ENCODE measurements around the gene ERCC6L2. TPM values are rescaled to one million over a fixed set of nuclear protein-coding genes. Genes with fewer than 3 reads are reported as not detected.

ERCC6L2 gene
- total RNA-seq, 2 experiments from 2014 or later = 33.8 to 34.5 TPM

GRCh38 chr9:95927271-95928004, 51.9 kb downstream of the ERCC6L2 start:
- no peak for DNase-seq
- peaks cover 44% of the 10 kb centered on the region for H3K36me3 Mint-ChIP-seq
- no peak overlapping the region for H3K4me3 Mint-ChIP-seq
- no peaks in the 10 kb centered on the region for H3K9me3 Mint-ChIP-seq
- no peak overlapping the region for H3K27ac Mint-ChIP-seq
- H3K4me1 Mint-ChIP-seq = peaks cover 9% of the 10 kb centered on the region
- no peaks in the 10 kb centered on the region for H3K27me3 Mint-ChIP-seq

GRCh38 chr9:95930277-95930676, 54.8 kb downstream of the ERCC6L2 start:
- Mint-ChIP-seq H3K36me3 (peaks cover 53% of the 10 kb centered on the region), H3K27me3 (no peaks in the 10 kb centered on the region), H3K4me1 (peaks cover 4% of the 10 kb centered on the region), H3K9me3 (no peaks in the 10 kb centered on the region), H3K4me3 (no peak overlapping the region), H3K27ac (no peak overlapping the region)
- DNase-seq = no peak

GRCh38 chr9:95935861-95936578, 60.5 kb downstream of the ERCC6L2 start:
- H3K4me3 Mint-ChIP-seq = no peak overlapping the region
- peak overlapping the region; percentile 25 for H3K27ac Mint-ChIP-seq
- no peak for DNase-seq
- peaks cover 17% of the 10 kb centered on the region for H3K9me3 Mint-ChIP-seq
- H3K27me3 Mint-ChIP-seq = no peaks in the 10 kb centered on the region
- peaks cover 81% of the 10 kb centered on the region for H3K36me3 Mint-ChIP-seq
- no peaks in the 10 kb centered on the region for H3K4me1 Mint-ChIP-seq

DNA sequence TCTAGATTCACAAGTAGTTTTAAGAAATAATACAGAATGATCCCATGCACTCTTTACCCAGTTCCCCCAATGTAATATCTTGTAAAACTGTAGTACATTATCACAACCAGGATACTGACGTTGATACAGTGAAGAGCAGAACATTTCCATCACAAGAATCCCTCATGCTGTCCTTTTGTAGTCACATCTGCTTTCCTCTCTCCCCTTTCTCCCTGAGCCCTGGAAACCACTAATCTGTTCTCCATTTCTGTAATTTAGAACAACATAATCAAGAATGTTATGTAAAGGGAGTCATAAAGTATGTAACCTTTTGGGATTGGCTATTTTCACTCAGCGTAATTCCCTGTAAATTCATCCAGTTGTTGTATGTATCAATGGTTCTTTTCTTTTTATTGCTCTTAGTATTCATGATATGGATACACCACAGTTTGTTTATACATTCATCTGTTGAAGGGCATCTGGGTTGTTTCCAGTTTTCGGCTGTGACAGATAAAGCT, 61.1 kb downstream of the ERCC6L2 start:
- H3K4me3 Mint-ChIP-seq = no peak overlapping the region
- no peaks in the 10 kb centered on the region for H3K27me3 Mint-ChIP-seq
- no peaks in the 10 kb centered on the region for H3K4me1 Mint-ChIP-seq
- peaks cover 79% of the 10 kb centered on the region for H3K36me3 Mint-ChIP-seq
- DNase-seq = no peak
- no peak overlapping the region for H3K27ac Mint-ChIP-seq
- H3K9me3 Mint-ChIP-seq = peaks cover 17% of the 10 kb centered on the region

GRCh38 chr9:95937131-95937530, 61.6 kb downstream of the ERCC6L2 start:
- Mint-ChIP-seq H3K27ac (no peak overlapping the region), H3K4me1 (no peaks in the 10 kb centered on the region), H3K4me3 (no peak overlapping the region), H3K36me3 (peaks cover 81% of the 10 kb centered on the region), H3K27me3 (no peaks in the 10 kb centered on the region), H3K9me3 (peaks cover 17% of the 10 kb centered on the region)
- DNase-seq = no peak

GRCh38 chr9:95938724-95939123, 63.2 kb downstream of the ERCC6L2 start:
- no peaks in the 10 kb centered on the region for H3K4me1 Mint-ChIP-seq
- H3K27me3 Mint-ChIP-seq = no peaks in the 10 kb centered on the region
- no peak overlapping the region for H3K4me3 Mint-ChIP-seq
- H3K27ac Mint-ChIP-seq = no peak overlapping the region
- no peak for DNase-seq
- H3K36me3 Mint-ChIP-seq = peaks cover 85% of the 10 kb centered on the region
- H3K9me3 Mint-ChIP-seq = peaks cover 17% of the 10 kb centered on the region

DNA sequence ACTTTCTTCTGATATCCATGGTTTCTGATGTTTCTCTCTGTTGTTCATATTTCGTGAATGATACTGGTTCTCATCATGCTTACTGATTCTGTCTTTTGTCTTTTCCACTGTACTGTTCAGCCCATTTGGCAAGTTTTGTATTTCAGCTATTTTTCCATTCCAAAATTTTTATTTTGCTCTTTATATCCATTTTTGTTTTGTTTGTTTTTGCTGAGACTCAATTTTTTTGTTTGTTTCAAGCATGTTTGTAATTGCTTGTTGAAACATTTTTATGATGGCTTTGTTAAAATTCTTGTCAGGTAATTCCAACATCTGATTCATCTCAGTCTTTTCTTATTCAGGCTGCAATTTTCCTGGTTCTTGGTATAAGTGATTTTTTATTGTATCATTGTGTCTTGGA, 64.0 kb downstream of the ERCC6L2 start:
- Mint-ChIP-seq H3K4me3 (no peak overlapping the region), H3K9me3 (peaks cover 17% of the 10 kb centered on the region), H3K4me1 (no peaks in the 10 kb centered on the region), H3K36me3 (peaks cover 87% of the 10 kb centered on the region), H3K27ac (no peak overlapping the region), H3K27me3 (no peaks in the 10 kb centered on the region)
- no peak for DNase-seq

GRCh38 chr9:95940265-95940664, 64.8 kb downstream of the ERCC6L2 start:
- Mint-ChIP-seq H3K27ac (no peak overlapping the region), H3K4me3 (no peak overlapping the region), H3K36me3 (peaks cover 88% of the 10 kb centered on the region), H3K9me3 (peaks cover 19% of the 10 kb centered on the region), H3K4me1 (no peaks in the 10 kb centered on the region), H3K27me3 (no peaks in the 10 kb centered on the region)
- no peak for DNase-seq

DNA sequence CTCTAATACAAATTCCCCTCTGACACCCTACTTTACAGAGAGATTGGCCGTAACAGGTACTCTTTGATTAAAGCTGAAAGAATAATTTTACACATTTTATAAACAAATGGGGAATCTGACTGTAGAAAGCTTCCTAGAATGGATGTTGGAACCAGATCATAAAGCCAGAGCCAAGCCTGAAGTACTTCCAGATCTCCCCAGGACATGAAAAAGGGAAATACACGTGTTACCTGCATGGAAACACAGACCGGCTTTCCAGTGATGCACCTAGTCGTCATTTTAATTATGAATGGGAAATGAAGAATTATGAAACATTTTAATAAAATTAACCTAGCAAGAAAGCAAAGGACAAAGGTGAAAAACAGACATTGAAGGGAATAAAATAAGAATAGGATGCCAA, 66.5 kb downstream of the ERCC6L2 start:
- DNase-seq = no peak
- Mint-ChIP-seq H3K27ac (no peak overlapping the region), H3K4me1 (no peaks in the 10 kb centered on the region), H3K36me3 (peaks cover 88% of the 10 kb centered on the region), H3K9me3 (peaks cover 22% of the 10 kb centered on the region), H3K27me3 (no peaks in the 10 kb centered on the region), H3K4me3 (no peak overlapping the region)

DNA sequence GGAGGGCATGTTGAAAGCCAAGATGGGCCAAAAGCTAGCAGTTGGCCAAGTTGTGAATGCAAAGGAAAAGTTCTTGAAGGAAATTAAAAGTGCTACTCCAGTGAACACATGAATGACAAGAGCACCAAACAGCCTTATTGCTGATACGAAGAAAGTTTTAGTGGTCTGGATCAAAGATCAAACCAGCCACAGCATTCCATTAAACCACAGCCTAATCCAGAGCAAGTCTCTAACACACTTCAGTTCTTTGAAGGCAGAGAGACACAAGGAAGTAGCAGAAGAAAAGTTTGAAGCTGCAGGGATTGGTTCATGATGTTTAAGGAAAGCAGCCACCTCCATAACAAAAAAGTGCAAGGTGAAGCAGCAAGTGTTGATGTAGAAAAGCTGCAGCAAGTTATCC, 71.6 kb downstream of the ERCC6L2 start:
- H3K27me3 Mint-ChIP-seq = no peaks in the 10 kb centered on the region
- peaks cover 92% of the 10 kb centered on the region for H3K36me3 Mint-ChIP-seq
- peaks cover 30% of the 10 kb centered on the region for H3K9me3 Mint-ChIP-seq
- H3K4me1 Mint-ChIP-seq = peaks cover 9% of the 10 kb centered on the region
- no peak for DNase-seq
- H3K4me3 Mint-ChIP-seq = no peak overlapping the region
- no peak overlapping the region for H3K27ac Mint-ChIP-seq

- Mint-ChIP-seq H3K27me3 (no peaks in the 10 kb centered on the region), H3K4me3 (no peak overlapping the region), H3K36me3 (peaks cover 83% of the 10 kb centered on the region), H3K9me3 (peaks cover 33% of the 10 kb centered on the region), H3K27ac (no peak overlapping the region), H3K4me1 (peaks cover 19% of the 10 kb centered on the region)
- DNase-seq = no peak
Measured at GRCh38 chr9:95952471-95952870, 77.0 kb downstream of the ERCC6L2 start.

DNA sequence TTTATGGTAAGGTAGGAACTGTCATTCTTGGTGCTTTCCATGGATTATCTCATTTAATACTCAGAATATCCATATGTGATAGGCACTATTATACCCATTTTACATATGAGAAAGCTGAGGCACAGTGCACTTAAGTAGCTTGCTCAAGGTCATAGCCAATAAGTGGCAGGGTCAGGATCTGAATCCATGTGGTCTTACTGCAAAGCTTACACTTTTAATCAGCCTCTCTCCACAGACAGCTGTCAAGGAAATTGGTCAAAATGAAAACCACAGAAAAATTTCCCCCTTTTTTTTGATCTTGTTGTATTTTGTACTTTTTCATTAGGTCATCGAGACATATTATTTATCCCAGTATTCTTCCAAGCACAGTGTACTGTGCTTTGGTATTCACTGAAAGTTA, 78.5 kb downstream of the ERCC6L2 start:
- Mint-ChIP-seq H3K4me3 (no peak overlapping the region), H3K27ac (no peak overlapping the region), H3K27me3 (no peaks in the 10 kb centered on the region), H3K9me3 (peaks cover 24% of the 10 kb centered on the region), H3K4me1 (peaks cover 19% of the 10 kb centered on the region), H3K36me3 (peaks cover 80% of the 10 kb centered on the region)
- no peak for DNase-seq

DNA sequence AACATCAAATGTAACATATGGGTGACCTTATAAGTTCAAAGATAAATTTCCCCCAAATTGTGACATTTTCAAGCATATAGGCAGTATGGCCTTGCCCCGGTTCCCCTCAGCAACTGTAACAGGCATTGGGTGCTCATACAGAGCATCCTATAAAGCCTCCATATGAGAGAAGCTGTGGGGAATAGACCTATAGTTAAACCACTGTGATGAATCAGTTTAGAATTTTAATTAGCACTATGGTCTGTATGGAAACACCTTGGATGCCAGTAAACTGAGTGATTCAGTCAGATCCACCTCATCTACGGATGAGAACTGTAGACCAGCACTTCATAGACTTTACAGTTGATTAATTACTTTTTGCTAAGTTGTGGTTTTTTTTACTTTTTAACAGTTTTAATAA, 79.4 kb downstream of the ERCC6L2 start:
- DNase-seq = no peak
- H3K4me3 Mint-ChIP-seq = no peak overlapping the region
- H3K9me3 Mint-ChIP-seq = peaks cover 17% of the 10 kb centered on the region
- H3K27me3 Mint-ChIP-seq = no peaks in the 10 kb centered on the region
- peaks cover 76% of the 10 kb centered on the region for H3K36me3 Mint-ChIP-seq
- peaks cover 19% of the 10 kb centered on the region for H3K4me1 Mint-ChIP-seq
- H3K27ac Mint-ChIP-seq = peak overlapping the region; percentile 49

DNA sequence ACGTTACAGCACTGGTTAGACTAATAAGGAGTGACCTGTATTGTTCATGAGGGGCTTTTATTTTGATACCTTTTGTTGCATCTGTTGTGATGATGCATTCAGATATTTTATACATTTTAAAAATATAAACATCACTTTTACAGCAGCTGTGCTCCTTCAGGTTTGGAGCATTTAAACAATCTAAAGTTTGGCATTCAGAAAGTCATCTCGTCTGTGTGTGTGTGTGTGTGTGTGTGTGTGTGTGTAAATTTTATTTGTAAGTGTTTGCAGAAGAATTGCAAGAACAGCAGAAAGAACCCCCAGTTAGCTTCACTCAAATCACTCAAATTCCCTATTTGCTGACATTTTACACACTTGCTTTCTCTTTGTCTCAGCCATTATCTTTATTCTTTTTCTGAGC, 87.4 kb downstream of the ERCC6L2 start:
- no peak for DNase-seq
- Mint-ChIP-seq H3K27me3 (no peaks in the 10 kb centered on the region), H3K9me3 (peaks cover 9% of the 10 kb centered on the region), H3K36me3 (peaks cover 50% of the 10 kb centered on the region), H3K4me3 (no peak overlapping the region), H3K27ac (no peak overlapping the region), H3K4me1 (no peaks in the 10 kb centered on the region)

GRCh38 chr9:95963659-95964058, 88.2 kb downstream of the ERCC6L2 start:
- Mint-ChIP-seq H3K36me3 (peaks cover 44% of the 10 kb centered on the region), H3K27ac (no peak overlapping the region), H3K4me3 (no peak overlapping the region), H3K4me1 (no peaks in the 10 kb centered on the region), H3K27me3 (no peaks in the 10 kb centered on the region), H3K9me3 (peaks cover 9% of the 10 kb centered on the region)
- DNase-seq = no peak

- no peaks in the 10 kb centered on the region for H3K4me1 Mint-ChIP-seq
- no peaks in the 10 kb centered on the region for H3K27me3 Mint-ChIP-seq
Measured at GRCh38 chr9:95966306-95966705, 90.8 kb downstream of the ERCC6L2 start.

More at GRCh38 chr9:95966306-95966705, 90.8 kb downstream of the ERCC6L2 start:
- Mint-ChIP-seq H3K36me3 (peaks cover 27% of the 10 kb centered on the region), H3K4me3 (no peak overlapping the region), H3K9me3 (peaks cover 2% of the 10 kb centered on the region), H3K27ac (no peak overlapping the region)
- no peak for DNase-seq
